Osteoblast (primary cell): ENCODE data around the gene CCDC81. TPM values are rescaled to one million over a fixed set of nuclear protein-coding genes. Genes with fewer than 3 reads are reported as not detected.

Experiments used
- DNase-seq: peaks from one replicate; pipeline ENCODE4 v3.0.0; 2011; ENCODE audit warnings: low spot score, mixed read lengths; ENCODE audit not compliant: insufficient read length; ENCODE audit errors: missing footprints
- H2AFZ ChIP-seq: 2 replicates; pipeline ENCODE4 v1.6.0; 2011; ENCODE audit warnings: mild to moderate bottlenecking, low read length
- H3K27ac ChIP-seq: 2 replicates; pipeline ENCODE4 v1.5.1; 2011; ENCODE audit warnings: mild to moderate bottlenecking, low read depth, low read length, moderate library complexity
- H3K27me3 ChIP-seq: 2 replicates; pipeline ENCODE4 v1.6.0; 2012; ENCODE audit warnings: mild to moderate bottlenecking, control low read depth, inconsistent platforms, low read length, moderate library complexity; ENCODE audit not compliant: insufficient read depth
- H3K36me3 ChIP-seq: 2 replicates; pipeline ENCODE4 v1.5.1; 2011; ENCODE audit warnings: mild to moderate bottlenecking, low read length, control low read depth, moderate library complexity; ENCODE audit not compliant: insufficient read depth
- H3K4me1 ChIP-seq: 2 replicates; pipeline ENCODE4 v1.5.1; 2011; ENCODE audit warnings: mild to moderate bottlenecking, low read length, control low read depth, moderate library complexity; ENCODE audit not compliant: insufficient read depth
- H3K4me2 ChIP-seq: 2 replicates; pipeline ENCODE4 v1.6.0; 2011; ENCODE audit warnings: mild to moderate bottlenecking, low read length; ENCODE audit not compliant: insufficient read depth
- H3K4me3 ChIP-seq: fragments of 200-600 bp; sonication (generic); 3 replicates; pipeline ENCODE4 v1.5.1; 2012; ENCODE audit warnings: mild to moderate bottlenecking, low read length, inconsistent platforms; ENCODE audit not compliant: insufficient read depth
- H3K79me2 ChIP-seq: 2 replicates; pipeline ENCODE4 v1.6.0; 2012; ENCODE audit warnings: mild to moderate bottlenecking, low read length, control low read depth, inconsistent platforms; ENCODE audit not compliant: insufficient read depth
- H3K9me3 ChIP-seq: 2 replicates; pipeline ENCODE4 v1.5.1; 2011; ENCODE audit warnings: low read depth, low read length, control low read depth
- H4K20me1 ChIP-seq: 2 replicates; pipeline ENCODE4 v1.6.0; 2012; ENCODE audit warnings: mild to moderate bottlenecking, low read length, control low read depth; ENCODE audit not compliant: insufficient read depth
- total RNA-seq: library from RNA; depleted of rRNA; stranded (reverse); fragments of >200 nt; gene quantifications from 2 replicates; pipeline ENCODE4 v1.2.3, GENCODE V29; 2012
- TF ChIP-seq, protein P1 (sequence below): IDR thresholded peaks from 2 replicates; pipeline ENCODE4 v1.5.1; 2011; ENCODE audit warnings: mild to moderate bottlenecking, low read depth, low read length, moderate library complexity; ENCODE audit errors: extremely low read depth

Gene CCDC81
- total RNA-seq, 1 donor: 0.36 TPM

DNA sequence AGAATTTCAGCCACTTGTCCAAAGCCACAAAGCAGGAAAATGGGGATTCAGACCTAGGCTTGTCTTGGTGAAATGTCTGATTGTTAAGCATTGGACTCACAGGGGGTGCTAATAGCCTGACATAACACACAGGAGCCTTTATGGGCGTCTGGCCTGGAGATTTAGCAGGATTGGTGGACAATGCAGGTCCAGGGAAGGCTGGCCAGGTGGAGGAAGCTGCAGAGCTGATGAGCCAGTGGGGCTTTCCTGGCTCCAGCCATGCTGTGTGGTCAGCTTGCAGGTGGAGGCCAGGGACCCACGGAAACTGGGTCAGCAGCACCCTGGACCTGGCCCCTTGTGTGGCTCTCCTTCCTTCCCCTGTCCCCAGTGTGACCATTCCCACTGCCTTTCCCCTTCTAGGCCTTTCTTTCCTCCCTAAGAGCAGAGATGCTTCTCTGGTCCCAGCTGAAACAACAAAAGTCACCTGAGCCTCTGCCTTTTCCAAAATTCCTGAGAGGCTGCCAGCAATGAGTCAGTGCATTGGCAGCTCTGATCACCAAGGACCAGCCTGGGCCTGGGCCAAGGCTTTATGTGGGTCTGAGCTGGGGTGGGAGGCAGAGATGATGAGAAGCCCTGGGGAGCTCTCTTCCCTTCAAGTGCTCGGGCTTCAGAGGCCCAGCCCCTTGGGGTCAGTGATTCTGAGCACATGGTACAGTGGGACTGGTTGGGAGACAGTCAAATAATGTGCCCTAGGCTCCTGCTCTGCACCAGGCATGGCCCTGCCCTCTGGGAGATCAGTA, 85.2 kb downstream of the CCDC81 start:
- TF ChIP-seq, protein P1, sequence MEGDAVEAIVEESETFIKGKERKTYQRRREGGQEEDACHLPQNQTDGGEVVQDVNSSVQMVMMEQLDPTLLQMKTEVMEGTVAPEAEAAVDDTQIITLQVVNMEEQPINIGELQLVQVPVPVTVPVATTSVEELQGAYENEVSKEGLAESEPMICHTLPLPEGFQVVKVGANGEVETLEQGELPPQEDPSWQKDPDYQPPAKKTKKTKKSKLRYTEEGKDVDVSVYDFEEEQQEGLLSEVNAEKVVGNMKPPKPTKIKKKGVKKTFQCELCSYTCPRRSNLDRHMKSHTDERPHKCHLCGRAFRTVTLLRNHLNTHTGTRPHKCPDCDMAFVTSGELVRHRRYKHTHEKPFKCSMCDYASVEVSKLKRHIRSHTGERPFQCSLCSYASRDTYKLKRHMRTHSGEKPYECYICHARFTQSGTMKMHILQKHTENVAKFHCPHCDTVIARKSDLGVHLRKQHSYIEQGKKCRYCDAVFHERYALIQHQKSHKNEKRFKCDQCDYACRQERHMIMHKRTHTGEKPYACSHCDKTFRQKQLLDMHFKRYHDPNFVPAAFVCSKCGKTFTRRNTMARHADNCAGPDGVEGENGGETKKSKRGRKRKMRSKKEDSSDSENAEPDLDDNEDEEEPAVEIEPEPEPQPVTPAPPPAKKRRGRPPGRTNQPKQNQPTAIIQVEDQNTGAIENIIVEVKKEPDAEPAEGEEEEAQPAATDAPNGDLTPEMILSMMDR: no peak
- no peaks in the 10 kb centered on the region for H4K20me1 ChIP-seq
- peak overlapping the region; percentile 39 for H3K4me2 ChIP-seq
- peak overlapping the region; percentile 63 for H3K27ac ChIP-seq
- H3K27me3 ChIP-seq: no peaks in the 10 kb centered on the region
- H3K36me3 ChIP-seq: no peaks in the 10 kb centered on the region
- H2AFZ ChIP-seq: no peak overlapping the region
- H3K4me3 ChIP-seq: no peak overlapping the region
- H3K9me3 ChIP-seq: no peaks in the 10 kb centered on the region
- peaks cover 25% of the 10 kb centered on the region for H3K4me1 ChIP-seq
- H3K79me2 ChIP-seq: no peaks in the 10 kb centered on the region
- peak; percentile 93 for DNase-seq

DNA sequence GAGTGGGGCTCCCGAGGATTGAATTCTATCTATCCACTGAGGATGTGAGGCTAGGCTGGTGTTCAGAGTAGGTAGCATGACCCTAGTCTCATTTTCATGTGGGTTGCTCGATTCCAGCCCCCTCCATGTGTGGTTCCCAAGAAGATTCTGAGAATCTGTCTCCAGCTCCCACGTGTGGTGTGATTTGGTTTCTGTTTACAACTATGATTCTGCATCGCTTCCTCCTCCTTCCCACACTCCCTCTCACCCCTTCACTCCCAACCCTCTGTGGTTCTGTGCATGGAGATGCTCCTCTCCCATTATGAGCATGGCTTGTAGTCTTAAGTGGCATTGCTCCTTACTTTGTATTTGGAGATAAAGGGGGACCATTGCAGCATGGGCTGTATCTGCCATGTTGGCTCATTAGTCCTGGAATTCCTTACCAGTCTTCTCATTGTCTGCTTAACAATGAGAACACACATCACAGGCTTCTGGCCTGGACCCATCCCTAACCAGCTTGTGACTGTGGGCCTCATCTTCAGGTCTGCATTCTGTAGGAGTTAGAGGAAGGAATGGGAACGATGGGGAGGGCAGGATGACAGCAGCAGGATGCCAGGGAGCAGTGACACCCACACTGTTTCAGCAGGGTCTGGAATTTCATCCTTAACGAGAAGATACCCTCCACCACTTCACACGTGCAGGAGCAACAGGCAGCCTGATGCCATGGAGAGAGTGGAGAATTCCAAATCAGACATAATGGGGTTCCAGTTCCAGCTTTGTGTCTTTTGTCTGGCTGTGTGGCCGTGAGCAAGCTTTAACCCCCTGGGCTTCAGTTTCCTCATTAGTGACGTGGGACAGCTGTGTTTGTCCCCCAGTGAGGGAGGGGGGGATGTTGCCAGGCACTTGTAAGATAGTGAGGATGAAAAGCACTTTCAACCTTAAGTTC, 86.0 kb downstream of the CCDC81 start:
- no peaks in the 10 kb centered on the region for H4K20me1 ChIP-seq
- no peak overlapping the region for H2AFZ ChIP-seq
- no peaks in the 10 kb centered on the region for H3K27me3 ChIP-seq
- H3K4me2 ChIP-seq: peak overlapping the region; percentile 39
- no peaks in the 10 kb centered on the region for H3K36me3 ChIP-seq
- H3K4me1 ChIP-seq: peaks cover 25% of the 10 kb centered on the region
- H3K27ac ChIP-seq: peak overlapping the region; percentile 63
- H3K79me2 ChIP-seq: no peaks in the 10 kb centered on the region
- no peaks in the 10 kb centered on the region for H3K9me3 ChIP-seq
- H3K4me3 ChIP-seq: no peak overlapping the region
- no peak for DNase-seq
- TF ChIP-seq, protein P1: no peak

DNA sequence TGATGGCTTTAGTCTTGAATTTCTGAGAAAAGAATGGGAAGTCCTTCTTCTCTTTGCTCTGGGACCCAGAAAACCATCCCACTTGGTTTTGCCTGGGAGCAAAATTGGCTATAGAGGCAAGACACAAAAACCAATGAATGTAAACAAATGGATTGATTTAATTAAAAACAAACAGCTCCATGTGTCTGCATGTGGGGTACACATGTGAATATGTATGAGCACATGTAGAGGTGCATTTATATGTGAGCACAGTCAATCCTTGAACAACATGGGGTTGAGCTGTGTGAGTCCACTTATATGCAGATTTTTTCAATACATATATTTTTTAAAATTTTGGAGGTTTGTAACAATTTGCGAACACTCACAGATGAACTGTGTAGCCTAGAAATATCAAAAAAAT, 87.2 kb downstream of the CCDC81 start:
- Histone ChIP-seq H3K4me3 (no peak overlapping the region), H3K4me2 (no peak overlapping the region), H3K4me1 (peaks cover 25% of the 10 kb centered on the region), H4K20me1 (no peaks in the 10 kb centered on the region), H3K36me3 (no peaks in the 10 kb centered on the region), H3K27me3 (no peaks in the 10 kb centered on the region), H3K9me3 (no peaks in the 10 kb centered on the region), H3K79me2 (no peaks in the 10 kb centered on the region), H3K27ac (no peak overlapping the region), H2AFZ (no peak overlapping the region)
- no peak for DNase-seq
- TF ChIP-seq, protein P1: no peak

DNA sequence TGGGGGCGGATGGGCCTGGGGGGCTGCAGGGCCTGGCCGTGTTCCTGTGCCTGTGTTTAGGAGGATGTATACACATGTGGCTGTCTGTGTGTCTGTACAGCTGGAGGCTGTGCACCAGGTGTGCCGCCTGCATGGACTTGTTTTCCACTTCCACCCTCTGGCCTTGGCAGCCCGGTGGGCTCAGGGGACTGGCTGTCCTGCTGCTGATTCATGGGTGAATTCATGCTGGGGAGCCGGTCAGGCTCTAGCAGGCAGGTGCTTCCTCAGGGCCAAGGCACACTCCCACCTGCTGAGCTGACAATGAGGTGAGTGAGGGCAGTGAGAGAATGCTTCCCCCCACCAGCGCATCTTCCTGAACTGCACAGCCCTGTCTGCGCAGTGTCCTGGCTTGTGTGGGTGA, 88.4 kb downstream of the CCDC81 start:
- Histone ChIP-seq H3K27ac (no peak overlapping the region), H4K20me1 (no peaks in the 10 kb centered on the region), H3K27me3 (no peaks in the 10 kb centered on the region), H3K4me2 (no peak overlapping the region), H3K4me1 (peaks cover 25% of the 10 kb centered on the region), H3K79me2 (no peaks in the 10 kb centered on the region), H3K4me3 (no peak overlapping the region), H3K9me3 (no peaks in the 10 kb centered on the region), H2AFZ (no peak overlapping the region), H3K36me3 (no peaks in the 10 kb centered on the region)
- TF ChIP-seq, protein P1: no peak
- no peak for DNase-seq
